Umbilical cord (tissue), 2 donors: ENCODE results near the gene RSU1. TPM values are rescaled to one million over a fixed set of nuclear protein-coding genes. Genes with fewer than 3 reads are reported as not detected.
A peak's percentile ranks its signal among the peaks of the same experiment; 100 is the strongest.
"Not testable (repeated sequence)": the region's sequence is repeated elsewhere in the genome, so short reads cannot be mapped to it uniquely, and the experiment has no call there.

Experiments used
- DNase-seq: peaks from one replicate; pipeline ENCODE4 v3.0.0-alpha.2; 2015; ENCODE audit warnings: low spot score
- total RNA-seq: library from RNA; depleted of rRNA; stranded (reverse); fragments of >200 nt; gene quantifications from one replicate; pipeline ENCODE4 v1.2.3, GENCODE V29; 2014; ENCODE audit warnings: low replicate concordance; ENCODE audit not compliant: insufficient read depth

Gene RSU1
- 76.8 TPM for total RNA-seq

DNA sequence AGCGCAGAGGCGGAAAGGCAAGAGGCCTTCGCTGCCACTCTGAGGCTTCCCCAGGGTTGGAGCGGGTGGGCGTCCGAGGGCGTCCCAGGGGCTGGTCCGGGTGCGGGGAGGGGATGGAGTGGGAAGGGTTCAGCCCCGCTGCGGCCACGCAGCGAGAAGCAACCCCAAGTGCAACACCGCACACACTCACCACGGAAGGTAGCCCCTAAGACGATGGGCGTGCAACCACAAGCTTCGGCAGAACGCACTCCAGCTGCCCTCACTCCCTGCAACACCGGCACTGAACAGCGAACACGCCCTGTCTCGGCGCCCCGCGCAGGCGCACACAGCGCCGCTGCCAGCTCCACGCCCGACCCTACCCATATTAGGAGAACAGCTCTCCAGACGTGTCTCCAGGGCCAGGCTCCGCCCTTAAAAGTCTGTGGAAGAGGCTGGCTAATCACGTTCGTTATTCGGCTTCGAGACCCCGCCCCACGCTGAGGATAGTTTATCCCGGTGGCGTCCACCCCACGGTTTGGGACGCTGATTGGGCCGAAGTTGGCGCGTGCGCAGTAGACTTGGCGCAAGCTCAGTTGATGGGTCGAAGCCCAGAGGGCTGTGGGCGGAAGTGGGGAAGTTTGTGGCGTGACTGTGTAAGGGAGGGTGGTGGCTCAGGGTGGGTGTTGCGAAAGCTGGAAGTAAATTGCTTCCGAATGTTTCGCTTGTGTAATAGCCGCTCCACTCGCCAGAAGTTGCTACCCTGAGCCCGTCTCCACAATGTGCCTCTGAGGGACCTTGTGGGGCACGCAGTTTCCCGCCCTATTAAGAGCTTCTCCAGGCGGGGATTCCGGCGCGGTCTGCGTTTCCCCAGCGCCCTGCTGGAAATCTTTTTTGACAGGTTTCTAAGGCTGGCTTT is at the start of gene RSU1:
Gene RSU1 (minus strand): TSS at position 300 of the 895 bp plus-strand sequence. CDS start 343 bp downstream, outside the sequence.
- peak; percentile 100 for DNase-seq

DNA sequence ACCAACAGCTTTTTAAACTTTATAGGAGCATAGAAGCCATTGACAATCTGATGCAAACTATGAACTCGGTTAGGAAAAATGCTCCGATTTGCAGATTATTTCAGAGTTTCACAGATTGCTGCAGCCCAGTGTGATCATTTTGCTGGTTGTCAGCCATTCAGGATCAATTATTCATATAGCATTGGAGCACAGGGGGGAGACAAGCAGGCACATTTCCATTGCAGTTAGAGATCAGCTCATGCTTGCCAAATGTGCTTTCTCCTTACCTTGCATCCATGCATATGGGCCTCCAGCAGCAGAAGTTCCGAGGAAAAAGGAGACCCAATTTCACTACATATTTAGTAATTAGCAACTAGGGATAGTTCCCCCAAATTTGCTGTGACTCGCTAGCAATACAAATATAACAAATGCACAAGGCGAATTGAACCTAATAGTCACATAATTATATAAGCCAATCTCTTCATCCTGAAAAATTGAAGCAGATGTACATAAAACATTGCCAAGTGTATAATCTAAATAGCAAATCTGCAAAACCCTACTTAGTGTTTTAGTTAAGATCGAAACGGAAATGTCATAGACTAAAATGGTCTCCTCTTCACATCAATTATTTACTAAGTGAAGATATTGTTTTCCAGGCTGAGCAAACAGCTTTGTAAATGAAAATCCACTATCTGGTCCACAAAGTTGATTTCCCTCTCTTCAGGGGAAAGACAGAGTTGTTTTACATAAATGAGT is 49.5 kb upstream of the RSU1 start:
- no peak for DNase-seq

DNA sequence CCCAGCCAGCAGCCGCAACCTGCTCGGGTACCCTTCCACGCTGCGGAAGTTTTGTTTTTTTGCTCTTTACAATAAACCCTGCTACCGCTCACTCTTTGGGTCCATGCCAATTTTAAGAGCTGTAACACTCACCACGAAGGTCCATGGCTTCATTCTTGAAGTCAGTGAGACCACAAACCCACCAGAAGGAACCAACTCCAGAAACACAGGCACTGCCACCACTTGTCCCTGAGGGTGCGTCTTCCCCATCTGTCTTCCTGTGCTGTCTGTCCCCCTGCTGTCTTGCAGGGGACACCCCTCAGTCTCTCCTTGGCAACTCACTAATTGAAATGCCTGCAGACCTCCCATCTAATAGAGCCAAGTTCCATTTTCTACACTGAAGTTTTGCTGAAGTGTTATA is 48.5 kb upstream of the RSU1 start:
- no peak for DNase-seq

DNA sequence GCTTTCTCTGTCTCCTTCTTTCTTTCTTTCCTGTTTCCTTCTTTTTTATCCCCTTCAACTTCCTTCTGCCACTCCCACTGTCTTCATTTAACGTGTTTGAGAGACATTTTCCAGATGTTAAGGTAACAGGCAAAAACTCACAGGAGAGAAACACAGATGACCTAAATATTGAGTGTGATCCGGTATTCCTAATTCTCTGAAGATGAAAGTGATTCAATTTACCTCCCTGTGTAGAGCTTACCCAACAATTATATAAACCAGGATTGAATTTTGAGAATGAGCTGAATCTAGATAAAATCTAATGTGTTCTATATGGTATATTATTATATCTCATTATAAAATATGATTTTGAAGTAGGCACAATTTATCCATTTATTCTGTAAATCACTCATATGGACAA is 46.5 kb upstream of the RSU1 start:
- no peak for DNase-seq

DNA sequence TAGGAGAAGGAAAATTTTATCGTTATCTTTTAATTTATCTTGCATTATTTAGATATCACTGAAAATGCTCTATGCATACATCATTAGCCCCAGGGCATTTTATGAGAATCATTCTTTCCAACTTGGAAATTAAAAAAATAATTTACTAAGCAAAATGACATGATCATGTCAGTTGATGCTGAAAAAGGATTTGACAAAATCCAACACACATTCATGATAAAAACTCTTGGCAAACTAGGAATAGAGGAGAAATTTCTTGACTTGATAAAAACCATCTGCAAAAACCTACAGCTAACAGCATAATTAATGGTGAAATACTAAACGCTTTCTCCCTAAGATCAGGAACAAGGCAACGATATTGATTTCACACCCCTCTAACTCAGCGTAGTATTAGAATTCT is 40.2 kb upstream of the RSU1 start:
- peak; percentile 19 for DNase-seq

DNA sequence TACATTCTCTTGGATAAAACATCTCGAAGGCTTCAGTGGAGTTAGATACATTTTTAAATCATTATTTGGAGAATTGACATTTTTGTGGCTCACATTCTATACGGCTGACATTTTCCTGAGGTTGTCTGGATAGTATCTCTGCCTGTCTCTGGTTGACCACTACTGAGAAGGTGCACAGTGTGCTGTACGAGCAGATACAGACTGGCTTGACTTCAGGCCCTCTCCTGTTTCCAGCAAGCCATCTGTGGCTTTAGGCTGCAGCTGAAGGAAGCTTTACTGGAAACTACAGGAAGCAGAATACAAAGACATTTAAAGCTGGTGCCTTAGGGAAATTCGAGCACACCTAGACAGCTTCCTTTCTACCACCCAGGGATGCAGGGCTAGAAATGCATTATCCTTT is 39.3 kb upstream of the RSU1 start:
- DNase-seq = peak; percentile 52

DNA sequence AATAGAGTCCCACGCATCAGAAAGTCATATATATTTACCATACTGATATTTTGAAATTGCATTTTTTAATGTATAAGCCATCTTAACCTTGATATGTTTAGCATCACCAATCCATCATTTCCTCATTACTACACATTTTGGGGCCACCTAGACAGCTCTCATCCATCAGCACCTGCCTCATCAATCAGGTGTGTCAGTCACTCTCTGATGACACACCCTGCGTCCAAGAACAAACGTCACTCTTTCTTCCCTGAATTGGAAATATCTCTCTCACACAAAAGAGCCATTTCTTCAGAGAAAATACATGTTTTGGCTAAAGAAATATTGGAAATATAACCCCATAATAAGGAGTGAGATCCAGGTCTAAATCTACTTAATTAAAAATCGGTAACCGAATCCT is 38.9 kb upstream of the RSU1 start:
- no peak for DNase-seq

DNA sequence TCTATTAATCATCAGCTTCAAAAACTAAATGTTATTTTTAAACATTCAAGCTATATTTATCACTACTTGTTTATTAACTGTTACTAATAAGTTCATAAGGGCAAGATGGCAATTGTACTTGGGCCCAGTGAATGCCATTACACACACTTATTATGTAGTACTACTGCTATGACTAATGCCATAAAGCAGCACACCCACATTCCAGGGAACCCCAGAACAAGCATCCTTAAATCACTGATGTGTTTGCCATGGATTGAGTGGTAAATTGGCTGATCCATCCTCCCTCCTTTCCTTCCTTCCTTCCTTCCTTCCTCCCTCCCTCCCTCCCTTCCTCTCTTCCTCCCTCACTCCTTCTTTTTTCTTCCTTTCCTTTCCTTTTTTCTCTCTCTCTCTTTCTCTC is 37.4 kb upstream of the RSU1 start:
- DNase-seq = no peak

DNA sequence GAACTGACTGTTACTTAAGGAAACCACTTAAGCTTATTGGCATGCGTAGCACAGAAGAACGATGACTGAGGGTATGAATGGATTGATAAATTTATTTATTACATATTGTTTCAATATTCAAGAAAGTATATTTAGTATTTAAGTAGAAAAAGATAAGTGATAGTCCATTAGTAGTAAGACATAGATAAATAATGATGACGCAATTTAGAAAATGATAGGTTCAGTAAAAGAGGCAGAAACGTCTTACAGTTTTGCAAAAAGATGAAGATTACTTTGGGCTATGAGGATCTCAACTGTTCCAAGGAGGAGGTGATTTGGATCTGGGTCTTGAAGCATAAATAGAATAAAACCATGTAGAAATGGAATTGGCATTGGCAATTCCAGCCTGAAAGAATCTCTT is 36.6 kb upstream of the RSU1 start:
- no peak for DNase-seq

DNA sequence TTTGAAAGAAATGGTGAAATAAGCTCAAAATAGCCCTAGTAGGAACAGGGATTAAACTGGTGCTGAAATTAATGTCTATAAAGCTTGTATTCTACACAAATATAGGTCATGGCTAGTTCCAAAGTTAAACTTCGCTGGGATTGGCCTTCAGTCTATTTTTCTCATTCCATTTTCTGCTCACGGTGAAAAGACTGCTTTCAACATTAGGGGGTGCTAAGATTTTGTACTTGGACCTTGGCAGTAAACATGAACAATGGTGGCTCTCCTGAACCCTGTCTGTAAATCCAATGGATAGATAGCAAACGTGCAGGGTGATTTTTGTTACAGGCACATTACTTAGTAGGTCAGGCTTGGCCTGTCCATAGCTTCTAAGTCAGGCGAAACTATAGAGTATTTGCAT is 36.0 kb upstream of the RSU1 start:
- DNase-seq = peak; percentile 47

DNA sequence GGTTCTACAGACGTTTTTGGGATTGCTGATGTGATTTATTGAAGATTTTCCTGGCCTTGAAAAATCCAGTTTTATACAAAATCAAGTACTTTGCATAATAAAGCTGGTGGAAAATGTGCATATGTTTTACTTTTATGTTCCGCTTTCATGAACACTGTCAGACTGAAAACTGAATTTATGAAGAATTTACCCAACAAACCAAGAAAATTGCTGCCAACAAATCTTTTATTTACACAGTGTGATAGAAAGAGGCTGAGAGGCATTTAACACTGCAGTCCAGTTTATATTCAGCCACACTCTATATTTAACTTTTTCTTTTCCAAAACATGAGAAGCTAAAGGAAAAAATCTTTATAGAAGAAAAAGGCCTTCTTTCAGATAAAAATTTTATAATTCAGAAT is 35.4 kb upstream of the RSU1 start:
- DNase-seq = no peak

DNA sequence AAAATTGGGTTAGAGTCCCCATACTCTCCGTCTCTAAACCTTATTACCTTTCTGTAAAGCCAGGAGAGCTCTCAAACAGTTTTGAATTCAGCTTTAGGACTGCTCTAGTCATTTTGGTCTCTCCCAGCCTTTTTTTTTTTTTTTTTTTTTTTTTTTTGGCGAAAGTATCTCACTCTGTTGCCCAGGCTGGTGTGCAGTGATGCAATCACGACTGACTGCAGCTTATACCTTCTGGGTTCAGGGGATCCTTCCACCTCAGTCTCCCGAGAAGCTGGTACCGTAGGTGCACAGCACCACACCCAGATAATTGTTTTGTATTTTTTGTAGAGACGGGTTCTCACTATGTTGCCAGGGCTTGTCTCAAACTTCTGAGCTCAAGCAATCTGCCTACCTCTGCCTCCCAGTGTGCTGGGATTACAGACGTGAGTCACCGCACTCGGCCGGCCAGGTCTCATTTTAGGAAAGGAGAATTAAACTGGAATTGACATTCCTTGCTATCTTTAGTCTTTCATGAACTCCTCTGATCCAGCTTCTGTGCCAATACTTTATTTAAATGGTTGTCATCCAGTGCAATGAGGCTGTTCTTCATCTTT is 31.4 kb upstream of the RSU1 start:
- DNase-seq = no peak

DNA sequence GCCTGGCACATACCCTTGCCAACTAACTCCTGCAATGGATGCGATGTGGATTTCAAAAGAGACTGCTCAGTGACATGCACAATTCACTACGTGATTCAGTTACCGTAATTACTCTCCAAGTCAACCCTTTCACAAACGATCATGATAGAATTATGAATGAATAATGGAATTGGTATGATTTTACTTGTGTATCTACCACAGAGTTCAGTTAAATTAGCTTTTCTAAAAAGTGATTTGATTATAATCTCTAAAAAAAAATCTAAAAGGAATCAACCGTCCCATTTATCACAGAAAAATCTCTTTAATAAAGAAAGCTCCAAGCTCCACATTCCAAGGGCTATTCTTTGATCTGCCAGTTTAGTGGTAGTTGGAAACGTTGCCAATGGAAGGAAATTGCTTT is 30.4 kb upstream of the RSU1 start:
- DNase-seq = no peak

DNA sequence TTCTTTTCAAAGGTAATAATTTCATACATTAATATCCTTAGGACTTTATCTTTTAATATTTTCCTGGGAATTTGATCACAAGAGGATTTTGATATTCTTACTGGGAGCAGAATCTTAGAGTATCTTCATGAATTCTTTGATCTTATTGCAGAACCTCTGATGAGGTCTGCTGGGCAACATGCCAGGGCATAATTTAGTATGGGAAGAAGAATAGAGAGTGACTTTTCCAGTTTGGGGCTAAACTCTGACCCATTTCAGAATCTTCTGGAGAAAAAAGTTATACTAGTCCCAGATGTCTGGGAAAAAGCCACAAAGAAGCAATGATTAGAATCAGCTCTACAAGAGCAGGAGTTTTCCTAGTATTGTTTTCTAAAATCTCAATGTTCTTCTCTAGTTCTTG is 28.0 kb upstream of the RSU1 start:
- DNase-seq = peak; percentile 46

DNA sequence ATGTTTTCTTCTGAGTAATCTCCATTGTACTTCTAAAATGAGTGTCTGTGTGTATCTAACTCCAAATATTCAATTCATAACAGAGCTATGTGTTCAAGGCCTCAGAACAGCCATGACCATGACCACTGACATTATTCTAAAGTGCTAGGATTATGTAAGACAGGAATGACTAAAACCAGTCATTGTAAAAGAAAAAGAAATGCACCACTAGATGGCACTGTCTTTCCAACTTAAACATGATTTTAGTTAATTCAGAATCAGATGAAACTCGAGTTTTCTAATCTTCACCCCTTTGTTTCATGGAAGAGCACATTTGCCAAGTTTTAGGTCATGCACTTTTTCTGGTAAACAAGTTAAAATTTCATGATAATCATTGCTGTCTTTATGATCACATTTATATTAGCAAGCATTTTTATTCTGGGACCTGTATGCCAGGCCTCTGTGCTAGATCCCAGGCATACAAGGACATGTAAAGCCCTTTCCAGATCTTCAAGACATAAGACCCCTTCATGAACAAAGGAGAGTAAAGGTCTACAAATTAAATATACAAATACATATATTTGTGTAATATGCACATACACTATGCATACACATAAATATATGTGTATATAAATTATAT is 26.1 kb upstream of the RSU1 start:
- peak; percentile 81 for DNase-seq

DNA sequence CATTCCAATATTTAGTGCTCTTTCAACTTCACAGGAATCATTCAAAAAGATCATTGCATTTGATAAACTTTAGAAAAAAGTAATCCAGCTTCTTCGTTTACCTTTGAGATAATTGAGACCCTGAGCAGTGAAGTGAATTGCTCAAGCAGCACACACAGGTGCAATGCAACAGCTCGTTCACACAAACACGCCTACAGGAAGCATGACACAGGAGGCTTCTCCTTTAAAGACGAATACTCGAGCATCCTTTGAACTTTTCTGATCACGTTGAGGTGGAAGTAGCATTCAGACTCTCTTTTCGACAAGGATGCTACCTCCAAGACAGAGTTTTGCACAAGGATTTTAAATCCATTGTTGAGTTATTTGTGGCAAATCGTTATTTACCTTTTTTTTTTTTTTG is 18.0 kb upstream of the RSU1 start:
- no peak for DNase-seq

DNA sequence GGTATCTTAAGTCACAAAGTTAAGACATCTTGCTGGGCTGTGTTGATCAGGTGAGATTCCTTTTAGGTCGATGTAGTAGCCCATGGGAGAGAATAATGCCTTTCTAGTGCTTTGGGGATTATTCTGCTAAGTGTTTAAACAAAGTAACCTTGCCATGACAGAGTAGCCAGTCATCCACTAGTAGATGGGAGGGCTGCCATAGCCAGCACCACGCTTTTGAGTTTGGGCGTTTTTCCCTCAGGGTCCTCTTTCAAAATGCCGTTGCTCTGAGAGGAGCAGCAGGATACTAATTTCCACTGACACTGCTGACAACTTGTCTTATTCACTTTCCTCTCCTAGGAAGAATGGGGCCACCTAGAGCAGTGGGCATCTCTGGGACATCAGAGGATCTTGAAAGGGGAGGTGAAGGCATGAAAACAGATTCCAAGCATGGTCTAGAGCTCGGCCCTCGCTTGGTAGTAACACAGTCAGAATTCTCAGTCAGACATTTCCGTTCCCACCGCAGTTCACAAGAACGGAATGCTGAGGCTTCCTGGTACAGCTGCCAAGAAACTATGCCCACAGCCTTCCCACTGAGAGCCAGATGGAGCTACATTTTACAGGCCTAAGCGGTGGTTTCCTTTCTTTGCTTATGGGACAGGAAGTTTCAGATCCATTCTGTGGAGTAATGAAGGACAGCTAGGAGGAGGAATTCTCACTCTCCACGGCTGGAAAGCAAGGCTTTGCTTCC is 15.3 kb upstream of the RSU1 start:
- DNase-seq = peak; percentile 71

DNA sequence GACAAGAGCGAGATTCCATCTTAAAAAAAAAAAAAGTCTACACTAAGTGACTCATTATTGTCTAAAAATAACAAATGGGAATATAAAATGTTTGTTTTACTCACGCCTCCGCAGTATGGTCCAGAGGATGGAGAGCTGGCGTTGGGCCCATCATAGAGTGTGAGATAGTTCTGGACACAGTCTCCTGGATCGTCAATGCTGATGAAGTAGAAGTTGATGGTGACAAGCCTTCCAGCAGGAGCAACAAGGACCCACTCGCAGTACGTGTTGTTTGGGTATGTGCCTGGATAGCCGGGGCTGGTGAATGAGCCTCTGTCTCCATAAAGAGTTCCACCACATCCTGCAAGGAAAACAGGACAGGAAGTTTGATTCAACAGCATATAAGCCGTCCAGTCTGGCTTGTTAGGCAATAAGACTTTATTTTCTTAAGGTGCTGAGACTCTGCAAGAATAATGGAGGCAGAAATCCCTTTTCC is 11.5 kb upstream of the RSU1 start:
- peak; percentile 18 for DNase-seq

DNA sequence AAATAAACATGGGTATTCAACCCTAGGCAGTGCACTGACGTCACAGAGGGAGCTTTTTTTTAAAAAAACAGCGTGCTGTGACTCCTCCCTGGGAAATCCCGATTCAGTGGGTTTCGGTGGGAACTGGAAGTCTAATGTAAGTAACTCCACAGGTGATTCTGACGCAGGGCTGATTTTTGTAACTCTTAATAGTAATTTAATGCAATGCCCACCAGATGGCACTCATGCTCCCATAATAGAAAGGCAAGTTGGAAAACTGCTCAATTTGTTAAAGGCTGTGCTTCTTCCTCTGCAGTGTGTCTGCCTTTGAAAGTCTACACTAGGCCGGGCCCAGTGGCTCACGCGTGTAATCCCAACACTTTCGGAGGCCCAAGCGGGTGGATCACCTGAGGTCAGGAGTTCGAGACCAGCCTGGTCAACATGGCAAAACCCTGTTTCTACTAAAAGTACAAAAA is 10.9 kb upstream of the RSU1 start:
- peak; percentile 83 for DNase-seq

DNA sequence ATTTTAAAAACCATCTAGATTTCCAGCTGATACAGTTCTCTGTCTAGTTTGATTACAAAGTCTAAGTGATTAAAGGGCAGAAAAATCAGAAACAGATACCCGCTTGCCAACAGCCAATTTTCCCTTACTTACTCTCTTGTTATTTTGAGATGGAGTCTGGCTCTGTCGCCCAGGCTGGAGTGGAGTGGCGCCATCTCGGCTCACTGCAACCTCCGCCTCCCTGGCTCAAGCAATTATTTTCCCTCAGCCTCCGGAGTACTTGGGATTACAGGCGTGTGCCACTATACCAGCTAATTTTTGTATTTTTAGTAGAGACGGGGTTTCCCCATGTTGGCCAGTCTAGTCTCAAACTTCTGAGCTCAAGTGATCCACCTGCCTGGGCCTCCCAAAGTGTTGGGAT is 10.2 kb upstream of the RSU1 start:
- not testable (repeated sequence) for DNase-seq

DNA sequence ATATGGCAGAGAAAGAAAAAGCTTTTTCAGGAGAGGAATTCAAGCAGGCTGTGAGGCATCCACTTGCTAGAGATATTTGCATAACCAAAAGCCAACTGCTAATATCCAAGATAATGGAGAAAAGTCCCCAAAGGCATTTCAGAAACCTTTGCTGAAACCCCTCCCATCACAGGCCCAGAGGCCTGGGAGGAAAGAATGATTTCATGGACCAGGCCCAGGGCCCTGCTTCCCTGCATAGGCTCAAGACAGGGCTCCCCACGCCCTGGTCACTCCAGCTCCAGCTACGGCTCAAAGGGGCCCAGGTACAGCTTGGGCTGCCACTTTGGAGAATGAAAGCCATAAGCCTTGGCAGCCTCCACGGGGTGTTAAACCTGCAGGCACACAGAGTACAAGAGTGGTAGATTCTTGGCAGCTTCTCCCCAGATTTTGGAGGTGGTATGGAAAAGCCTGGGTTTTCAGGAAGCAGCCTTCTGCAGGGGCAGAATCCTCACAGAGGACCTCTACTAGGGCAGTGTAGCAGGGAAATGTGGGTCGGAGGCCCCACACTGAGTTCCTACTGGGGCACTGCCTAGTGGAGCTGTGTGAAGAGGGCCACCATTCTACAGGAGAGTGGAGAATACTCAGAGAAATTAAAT is 5.6 kb upstream of the RSU1 start:
- no peak for DNase-seq
